ENCODE results near the gene ANKRD23. TPM values are rescaled to one million over a fixed set of nuclear protein-coding genes. Genes with fewer than 3 reads are reported as not detected.

ANKRD23 gene
- total and polyA plus RNA-seq, 2 of the 4 experiments (the other 2 are of a cell fraction), result 0.54 to 1.5 TPM

- 77% methylated on average over 2 of the region's 4 CpGs; no CpG with 5 or more reads in 1 of the 2 experiments for WGBS, 2 experiments (ENCODE audit: extremely low coverage in 2 of 2, insufficient read length in 1 of 2)
- Histone ChIP-seq H2AFZ (replicated peaks; ENCODE audit: low read length, poor library complexity) (no peak overlapping the region), H3K23ac (ENCODE audit: low read depth, low read length) (no peak overlapping the region), H4K20me1 (ENCODE audit: insufficient read depth, low read length) (peaks cover 51% of the 10 kb centered on the region), H3K36me3 (ENCODE audit: control insufficient read depth, insufficient read depth, low read length) (peaks cover 13% of the 10 kb centered on the region), H3K9me3 (ENCODE audit: control insufficient read depth, insufficient read depth, low read length) (no peaks in the 10 kb centered on the region), H2BK15ac (ENCODE audit: low read depth, low read length) (no peak overlapping the region), H3K27ac (ENCODE audit: insufficient read depth, low read length) (no peak overlapping the region), H3K9me1 (ENCODE audit: insufficient read depth, low read length) (peaks cover 15% of the 10 kb centered on the region; the same call in 1 of the 2 replicates), H3K4me3 (ENCODE audit: insufficient read depth, low read depth, low read length) (no peak overlapping the region), H3K4me1 (ENCODE audit: control insufficient read depth, insufficient read depth, low read length) (peaks cover 8% of the 10 kb centered on the region; the same call in 1 of the 2 replicates), H3K14ac (replicated peaks; ENCODE audit: low read depth, low read length) (no peak overlapping the region), H3K27me3 (ENCODE audit: control insufficient read depth, insufficient read depth, low read length) (no peaks in the 10 kb centered on the region), H3K4me2 (ENCODE audit: low read depth, low read length) (no peak overlapping the region), H4K5ac (ENCODE audit: low read depth, low read length) (no peak overlapping the region), H4K8ac (ENCODE audit: low read depth in 2 of 2, low read length in 2 of 2) (no peak overlapping the region), H3K18ac (ENCODE audit: low read depth, low read length) (no peak overlapping the region), H2AK9ac (replicated peaks; ENCODE audit: low read depth, low read length, poor library complexity) (no peak overlapping the region), H3K9ac (ENCODE audit: low read depth, low read length) (no peak overlapping the region), H3K4ac (ENCODE audit: low read depth, low read length) (no peak overlapping the region), H3K56ac (ENCODE audit: extremely low read depth, insufficient read depth, low read length) (no peak overlapping the region), H3K79me1 (ENCODE audit: low read depth in 1 of 2, low read length in 2 of 2) (peaks cover 20 to 57% of the 10 kb centered on the region in 2 experiments), H4K91ac (ENCODE audit: insufficient read depth, low read depth, low read length) (no peak overlapping the region), H2AK5ac (ENCODE audit: low read depth, low read length) (no peak overlapping the region), H2BK5ac (ENCODE audit: low read depth, low read length, poor library complexity, severe bottlenecking) (no peak overlapping the region), H2BK120ac (ENCODE audit: low read depth, low read length) (no peak overlapping the region; the same call in 1 of the 2 replicates), H2BK20ac (ENCODE audit: low read depth, low read length) (no peak overlapping the region)
- intact Hi-C loops (cut with micrococcal nuclease) (no loop called here), dilution Hi-C loops (cut with HindIII; ENCODE audit: low sequenced_read_pairs, unreplicated experiment) (no loop called here), in situ Hi-C loops (cut with MboI; ENCODE audit: low sequenced_read_pairs) (no loop called here)
- ChIA-PET CTCF (no interaction called here), POLR2A (ENCODE audit: unreplicated experiment) (no interaction called here)
- ATAC-seq (ENCODE audit: low read depth) (no peak), DNase-seq (no peak)
- TF ChIP-seq RFX5 (IDR thresholded peaks at IDR 0.05; ENCODE audit: low read depth, low read length) (no peak), ELK1 (IDR thresholded peaks at IDR 0.05; ENCODE audit: borderline replicate concordance, low read depth, low read length) (no peak), USF2 (IDR thresholded peaks at IDR 0.05; ENCODE audit: low read depth, low read length) (no peak), CEBPB (IDR thresholded peaks at IDR 0.05; ENCODE audit: low read depth, low read length) (no peak), POLR2A (IDR thresholded peaks at IDR 0.05; ENCODE audit: low read depth, low read length) (no peak), FOS (IDR thresholded peaks at IDR 0.05; ENCODE audit: low read depth, low read length) (no peak)
- no TSS peak for BruUV-seq (replicated peaks)
Observed at GRCh38 chr2:96822786-96823185, 21.0 kb downstream of the ANKRD23 start.

Measured in IMR-90 (cell line).